ENCODE measurements around the gene CXorf58.
"Not testable (repeated sequence)": the region's sequence is repeated elsewhere in the genome, so short reads cannot be mapped to it uniquely, and the experiment has no call there.

Gene CXorf58

GRCh38 chrX:23954396-23954795 is 46.6 kb downstream of the CXorf58 start:
- DNase-seq (ENCODE audit: low read depth) = no peak

- DNase-seq (ENCODE audit: low read depth) = no peak
Observed at GRCh38 chrX:23959781-23960180, 52.0 kb downstream of the CXorf58 start.

- no peak for DNase-seq (ENCODE audit: low read depth)
Observed at GRCh38 chrX:23964191-23964590, 56.4 kb downstream of the CXorf58 start.

DNA sequence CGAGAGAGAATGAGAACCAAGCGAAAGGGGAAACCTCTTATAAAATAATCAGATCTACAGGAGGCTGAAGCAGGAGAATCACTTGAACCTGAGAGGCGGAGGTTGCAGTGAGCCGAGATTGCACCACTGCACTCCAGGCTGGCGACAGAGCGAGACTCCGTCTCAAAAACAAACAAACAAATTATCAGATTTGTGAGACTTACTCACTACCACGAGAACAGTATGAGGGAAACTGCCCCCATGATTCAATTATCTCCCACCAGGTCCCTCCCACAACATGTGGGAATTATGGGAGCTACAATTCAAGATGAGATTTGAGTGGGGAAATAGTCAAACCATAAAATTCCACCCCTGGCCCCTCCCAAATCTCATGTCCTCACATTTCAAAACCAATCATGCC is 57.8 kb downstream of the CXorf58 start:
- not testable (repeated sequence) for DNase-seq (ENCODE audit: low read depth)

DNA sequence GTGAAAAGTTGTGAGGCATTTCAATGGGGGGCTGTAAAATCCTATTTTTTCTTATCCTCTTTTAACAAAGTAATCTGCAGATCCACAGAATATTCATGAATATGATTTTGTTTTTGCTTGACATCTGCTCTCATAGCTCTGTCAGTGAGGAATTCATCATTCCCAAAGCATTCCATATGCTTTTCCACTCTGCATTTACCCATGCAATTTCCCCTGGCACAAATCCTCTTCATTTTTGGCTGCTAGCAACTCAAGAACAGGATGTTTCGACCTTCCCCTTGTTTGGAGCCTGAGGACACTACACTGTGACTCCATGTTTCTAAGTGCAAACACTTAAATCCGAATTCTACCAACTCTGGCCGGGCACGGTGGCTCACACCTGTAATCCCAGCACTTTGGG is 70.7 kb downstream of the CXorf58 start:
- DNase-seq (ENCODE audit: low read depth) = no peak

- no peak for DNase-seq (ENCODE audit: low read depth)
Observed at GRCh38 chrX:23980011-23980441, 72.2 kb downstream of the CXorf58 start.

DNA sequence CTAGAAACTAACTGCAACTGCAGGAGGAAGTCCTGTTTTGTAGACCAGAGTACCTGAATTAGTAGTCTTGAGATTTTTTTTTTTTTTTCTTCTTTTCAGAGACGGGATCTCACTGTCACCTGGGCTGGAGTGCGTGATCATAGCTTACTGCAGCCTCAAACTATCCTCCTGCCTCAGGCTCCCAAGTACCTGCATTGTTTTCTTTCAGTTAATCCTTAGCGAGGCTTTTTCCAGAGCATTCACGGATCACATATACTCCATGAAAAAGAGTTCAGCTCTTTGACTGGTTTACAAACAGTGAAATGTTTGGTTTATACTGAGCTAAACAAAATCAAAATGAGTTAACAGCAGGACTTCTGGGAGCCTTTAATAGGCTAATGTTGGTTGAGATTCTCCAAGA is 73.4 kb downstream of the CXorf58 start:
- DNase-seq (ENCODE audit: low read depth) = no peak

DNA sequence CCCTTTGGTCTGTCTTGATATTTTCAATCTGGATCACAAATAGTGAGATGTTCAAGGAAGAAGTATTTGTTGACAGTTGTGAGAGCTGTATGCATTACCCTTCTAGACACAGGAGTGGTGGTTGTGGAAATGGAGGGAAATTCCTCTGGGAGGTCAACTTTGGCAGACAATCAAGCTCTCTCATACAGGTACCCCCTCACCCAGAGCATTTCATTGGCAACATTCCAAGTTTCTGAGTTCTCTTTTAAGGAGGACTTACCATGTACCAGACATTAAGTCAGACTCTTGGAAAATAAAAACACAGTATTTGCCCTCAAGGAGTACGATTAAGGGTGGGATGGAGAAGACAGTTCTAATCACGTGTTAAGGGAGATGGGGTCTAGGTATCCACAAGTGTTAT is 73.9 kb downstream of the CXorf58 start:
- no peak for DNase-seq (ENCODE audit: low read depth)

DNA sequence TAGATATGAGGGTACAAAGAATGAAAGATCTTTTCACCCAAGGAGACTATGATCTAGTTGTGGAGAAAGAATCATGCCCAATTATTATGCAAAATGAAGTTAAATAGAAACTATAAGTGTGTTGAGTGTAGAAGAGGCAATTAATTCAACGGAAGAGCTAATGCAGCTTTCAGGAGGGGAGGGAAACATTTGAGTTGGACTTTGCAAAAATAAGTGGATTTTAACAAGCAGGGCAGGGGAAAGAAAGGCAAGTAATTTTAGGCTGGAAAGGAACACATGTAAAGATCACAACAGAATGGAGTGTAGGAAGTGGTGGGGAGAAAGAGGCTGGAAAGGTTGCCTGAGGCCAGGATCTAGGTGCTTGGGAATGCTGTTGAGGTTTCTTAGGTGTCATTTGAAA is 75.1 kb downstream of the CXorf58 start:
- DNase-seq (ENCODE audit: low read depth) = no peak

Data from stimulated activated CD8-positive, alpha-beta memory T cell treated with anti-CD3 and anti-CD28 coated beads, Interleukin-12 subunit alpha, Interleukin-12 subunit beta, amount 100 ng/mL, for 4 hours (primary cell).